GM21786 (cell line): ENCODE measurements around the gene DYSF.

Source experiments
- ATAC-seq: cut with Tn5 transposase; IDR thresholded peaks from one replicate; pipeline ENCODE4 v1.9.1; 2021; ENCODE audit not compliant: unreplicated experiment

The DYSF gene

DNA sequence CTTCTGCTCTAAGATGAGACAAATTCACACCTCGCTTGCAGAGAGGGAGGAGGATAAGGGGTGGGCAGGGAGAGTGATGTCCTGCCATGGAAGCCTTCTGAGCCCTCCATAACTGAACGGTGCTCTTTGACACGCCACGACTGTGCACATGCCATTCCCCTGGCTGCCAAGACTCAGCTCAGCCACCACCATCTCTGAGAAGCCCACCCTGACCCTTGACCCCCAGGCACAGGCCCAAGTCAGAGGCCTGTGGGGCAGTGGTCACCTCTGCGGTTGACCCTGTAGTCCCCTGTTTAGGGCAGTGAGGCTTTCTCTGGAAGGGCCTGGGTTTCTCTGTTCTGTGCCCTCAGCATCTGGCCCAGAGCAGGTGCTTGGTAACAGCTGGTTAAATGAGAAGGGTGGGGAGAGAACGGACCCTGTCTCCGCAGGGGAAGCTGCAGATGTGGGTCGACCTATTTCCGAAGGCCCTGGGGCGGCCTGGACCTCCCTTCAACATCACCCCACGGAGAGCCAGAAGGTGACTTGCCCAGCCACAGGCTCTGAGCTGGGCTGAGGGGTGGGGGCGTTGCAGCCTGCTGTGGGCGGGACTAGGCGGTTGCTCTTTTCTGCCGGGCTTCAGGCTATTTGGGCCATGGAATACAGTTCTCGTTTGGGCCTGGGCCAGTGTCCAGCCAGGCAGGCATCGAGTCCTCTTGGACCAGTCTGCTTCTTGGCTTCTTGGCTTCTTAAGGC, 215.1 kb downstream of the DYSF start:
- ATAC-seq = no peak

DNA sequence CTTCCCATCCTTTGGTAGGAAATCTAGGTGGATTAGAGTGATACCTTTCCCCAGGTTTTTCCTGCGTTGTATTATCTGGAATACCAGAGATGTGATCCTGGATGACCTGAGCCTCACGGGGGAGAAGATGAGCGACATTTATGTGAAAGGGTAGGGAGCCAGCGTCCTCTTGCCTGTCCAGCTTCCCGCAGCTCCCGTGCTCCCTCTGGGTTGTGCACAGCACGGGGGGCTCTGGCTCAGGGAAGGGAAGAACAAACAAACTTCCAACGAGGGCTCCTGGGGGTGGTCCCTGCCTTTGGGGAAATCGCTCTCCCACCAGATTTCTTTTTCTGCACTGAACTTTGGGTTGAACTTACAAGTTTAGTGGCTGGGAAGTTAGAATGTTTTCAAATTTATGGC, 215.7 kb downstream of the DYSF start:
- no peak for ATAC-seq

DNA sequence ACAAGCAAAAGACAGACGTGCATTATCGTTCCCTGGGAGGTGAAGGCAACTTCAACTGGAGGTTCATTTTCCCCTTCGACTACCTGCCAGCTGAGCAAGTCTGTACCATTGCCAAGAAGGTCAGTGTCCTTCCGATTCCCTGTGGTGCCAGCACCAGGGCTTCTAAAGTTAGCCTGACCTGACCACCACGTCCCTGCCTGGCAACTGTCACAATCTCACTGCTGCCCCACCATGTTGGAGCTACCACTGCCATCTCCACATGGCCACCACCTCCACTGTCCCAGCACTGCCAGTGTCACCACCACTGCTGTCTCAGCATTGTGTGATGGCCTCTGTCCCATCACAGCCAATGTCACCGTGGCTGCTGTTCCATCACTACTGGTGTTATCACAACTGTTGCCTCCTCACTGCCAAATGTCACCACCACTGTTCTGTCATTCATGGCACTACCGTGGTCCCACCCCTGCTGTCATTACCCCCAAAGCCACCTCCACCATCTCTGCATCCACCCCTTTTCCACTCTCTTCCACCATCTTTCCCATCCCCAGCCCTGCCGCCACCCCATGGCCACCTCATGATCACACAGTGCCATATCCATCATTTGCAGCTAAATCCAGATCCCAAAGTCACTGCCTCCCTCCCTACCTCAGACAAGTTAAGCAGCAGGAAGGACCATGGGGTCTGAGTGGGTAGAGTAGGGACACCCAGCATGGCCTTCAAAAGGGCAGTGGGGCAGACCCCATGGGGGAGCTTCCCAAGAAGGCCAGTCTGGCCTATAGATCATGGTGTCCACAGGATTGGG, 216.5 kb downstream of the DYSF start:
- ATAC-seq = no peak

DNA sequence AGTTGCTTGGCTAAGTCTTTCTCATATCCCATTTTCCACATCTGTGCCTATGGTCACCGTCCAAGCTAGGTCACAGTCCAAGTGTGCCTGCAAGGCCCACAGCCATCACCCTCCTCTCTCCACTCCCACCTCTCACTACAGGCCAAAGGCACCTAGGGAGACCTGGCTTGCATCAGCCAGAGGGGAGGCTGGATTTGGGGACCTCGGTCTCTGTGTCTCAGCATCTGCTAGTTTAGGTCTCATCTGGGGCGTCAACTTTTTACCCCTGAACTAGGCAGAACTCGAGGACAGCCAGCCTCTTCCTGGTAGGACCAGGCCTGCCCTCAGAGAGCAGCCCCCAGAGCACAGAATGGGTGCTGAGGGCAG, 217.1 kb downstream of the DYSF start:
- ATAC-seq = no peak

DNA sequence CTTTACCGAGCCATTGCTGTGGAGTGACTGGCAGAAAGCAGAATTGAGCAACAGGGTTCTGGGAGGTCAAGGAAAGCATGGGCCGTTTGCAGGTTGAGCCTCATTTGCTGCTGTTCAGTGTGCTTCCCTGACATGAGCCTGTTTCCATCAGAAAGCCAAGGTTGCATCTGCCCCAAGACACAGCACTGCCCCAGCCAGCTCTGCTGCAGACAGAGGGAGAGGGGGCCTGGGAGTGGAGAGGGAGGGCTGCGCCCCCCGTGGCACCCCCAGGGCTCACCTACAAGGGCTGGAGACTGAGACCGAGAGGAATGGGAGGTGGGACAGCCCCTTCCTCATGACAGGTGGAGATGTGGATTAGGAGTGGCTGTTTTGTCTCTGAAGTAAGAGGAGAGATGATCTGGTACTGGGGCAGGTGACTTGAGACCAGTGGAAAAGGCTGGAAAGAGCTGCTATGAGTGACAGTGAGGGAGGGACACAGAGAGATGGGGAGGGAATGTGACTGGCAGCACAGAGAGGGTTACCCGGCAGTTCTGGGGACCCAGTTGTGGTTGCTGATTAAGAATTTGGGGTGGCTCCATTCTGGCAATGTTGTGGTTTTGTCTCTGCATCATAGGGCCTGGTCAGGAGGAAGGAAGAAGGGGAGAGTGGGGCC, 218.0 kb downstream of the DYSF start:
- no peak for ATAC-seq

DNA sequence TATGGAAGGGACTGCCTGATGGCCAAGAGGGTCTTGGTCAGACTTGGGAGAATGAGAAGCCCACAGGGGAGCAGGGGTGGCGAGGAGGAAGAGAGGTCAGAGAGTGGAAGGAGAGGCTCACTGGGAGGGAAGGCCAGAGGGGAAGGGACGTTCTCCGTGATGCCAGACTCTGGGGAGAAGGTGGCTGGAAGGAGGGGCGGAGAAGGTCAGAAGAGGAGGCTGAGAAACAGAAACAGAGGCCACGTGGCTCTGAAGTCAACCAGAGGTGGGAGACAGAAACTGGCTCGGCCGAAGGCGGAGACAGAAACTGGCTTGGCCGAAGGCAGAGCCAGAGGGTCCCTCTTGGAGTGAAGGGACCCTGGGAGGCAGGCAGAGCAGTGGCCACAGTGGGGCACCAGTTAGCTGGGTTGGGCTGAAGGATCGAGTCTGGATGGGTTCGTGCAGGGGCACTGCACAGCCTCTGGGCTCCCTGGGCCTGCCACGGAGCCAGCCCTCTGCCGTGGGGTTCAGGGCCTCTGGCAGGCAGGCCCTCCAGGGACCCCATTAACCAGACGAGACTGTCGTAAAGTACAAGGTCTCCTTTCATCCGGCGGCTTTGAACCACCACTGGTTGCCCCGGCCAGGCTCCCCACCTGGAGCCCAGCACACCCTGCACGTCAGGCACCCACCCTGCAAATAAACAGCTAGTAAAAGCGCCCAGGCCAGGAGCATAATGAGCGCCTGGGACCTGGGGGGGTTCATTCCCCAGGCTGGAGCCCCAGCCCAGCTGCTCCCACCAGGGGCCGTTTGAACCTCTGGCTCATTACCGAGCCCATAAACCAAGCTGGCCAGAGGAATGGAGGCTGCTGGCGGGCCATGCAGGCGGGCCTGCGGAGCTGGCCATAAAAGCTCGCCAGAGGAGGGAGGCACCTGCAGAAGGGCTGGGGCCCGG, 218.8 kb downstream of the DYSF start:
- no peak for ATAC-seq

DNA sequence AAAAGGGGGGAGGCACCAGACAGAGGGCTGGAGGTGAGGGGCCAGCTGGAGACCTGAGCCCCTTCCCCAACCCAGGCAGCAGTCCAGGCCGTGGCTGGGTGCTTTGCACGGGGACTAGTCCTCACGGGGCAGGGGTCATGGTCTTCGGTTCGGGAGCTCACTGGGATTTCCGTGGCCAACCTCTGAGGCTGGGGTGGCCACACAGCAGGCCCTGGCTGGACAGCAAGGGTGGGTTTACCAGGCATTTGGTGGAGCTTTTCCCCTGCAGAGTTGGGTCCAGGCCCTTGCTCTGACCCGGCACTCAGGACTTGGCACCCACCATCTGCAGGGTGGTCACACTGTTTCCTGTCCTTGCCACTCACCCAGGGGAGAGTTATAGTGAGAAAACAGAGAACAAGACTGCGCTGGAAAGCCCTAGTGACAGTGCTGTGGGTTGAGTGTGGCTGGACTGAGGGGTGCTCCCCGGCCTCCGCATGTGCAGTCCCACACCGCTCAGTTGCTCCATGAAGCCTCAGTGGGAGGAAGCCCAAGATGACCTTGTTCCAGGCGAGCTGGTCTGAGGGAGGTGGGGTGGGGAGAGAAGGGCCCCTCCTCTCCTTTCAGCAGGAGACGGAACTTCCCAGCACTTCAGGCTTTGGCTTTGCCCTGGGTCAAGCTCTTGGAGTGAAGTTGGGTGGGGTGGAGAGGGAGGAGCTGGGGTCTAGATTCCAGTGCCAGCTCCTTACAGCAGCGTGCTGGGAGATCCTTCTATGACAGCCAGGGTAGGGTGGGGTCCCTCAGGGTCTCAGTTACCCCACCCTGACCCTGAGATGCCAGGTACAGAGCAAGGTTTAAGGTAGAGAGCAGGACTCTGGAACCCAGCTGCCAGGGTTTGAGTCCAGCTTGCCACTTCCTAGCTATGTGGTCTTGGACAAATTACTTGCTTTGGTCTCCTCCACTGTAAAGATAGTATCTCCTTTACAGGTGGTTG, 219.8 kb downstream of the DYSF start:
- no peak for ATAC-seq

DNA sequence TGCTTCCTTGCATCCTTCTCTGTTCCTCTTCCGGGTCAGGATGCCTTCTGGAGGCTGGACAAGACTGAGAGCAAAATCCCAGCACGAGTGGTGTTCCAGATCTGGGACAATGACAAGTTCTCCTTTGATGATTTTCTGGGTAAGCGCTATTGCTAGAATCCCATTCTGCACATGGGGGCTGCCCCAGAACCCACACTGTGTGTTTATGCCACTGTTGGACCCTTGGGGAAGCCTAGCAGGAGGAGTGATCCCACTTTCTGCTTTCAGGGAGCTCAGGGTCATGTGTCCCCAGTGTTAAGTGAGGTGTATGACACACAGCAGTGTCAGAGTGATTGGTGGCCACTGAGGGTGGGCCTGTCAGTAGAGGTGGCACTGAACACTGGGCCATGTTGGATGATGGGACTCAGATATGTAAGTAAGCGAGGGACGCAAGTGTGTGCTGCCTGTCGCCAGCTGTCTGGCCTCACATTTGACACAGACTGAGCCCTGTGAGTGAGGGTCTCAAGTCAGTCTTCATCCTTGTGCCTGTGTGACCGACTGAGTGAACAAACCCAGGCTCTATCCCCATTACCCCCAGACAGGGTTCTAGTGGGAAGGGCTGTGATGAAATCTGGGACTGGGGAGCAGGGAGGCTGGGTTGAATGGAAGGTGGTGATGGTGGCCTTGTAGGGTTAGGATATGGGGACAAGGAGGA, 220.9 kb downstream of the DYSF start:
- no peak for ATAC-seq

DNA sequence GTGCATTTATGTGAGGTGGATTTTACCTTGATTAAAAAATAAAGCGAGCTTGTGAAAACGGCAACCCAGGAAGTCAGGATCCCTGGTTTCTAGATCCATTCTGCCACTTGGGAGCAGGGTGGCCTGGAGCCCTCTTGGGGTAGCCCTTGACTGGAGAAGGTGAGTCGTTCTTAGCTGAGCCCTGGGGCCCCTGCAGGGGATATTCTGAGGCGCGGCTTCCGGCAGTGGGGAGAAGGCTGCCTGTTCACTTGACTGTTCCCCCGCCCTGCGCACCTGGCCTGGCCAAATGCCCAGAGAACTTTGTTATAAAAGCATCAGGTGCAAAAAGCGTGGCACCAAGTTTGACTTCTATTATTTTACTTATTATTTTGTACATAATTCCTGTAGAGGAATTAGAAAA, 221.9 kb downstream of the DYSF start:
- ATAC-seq = no peak

DNA sequence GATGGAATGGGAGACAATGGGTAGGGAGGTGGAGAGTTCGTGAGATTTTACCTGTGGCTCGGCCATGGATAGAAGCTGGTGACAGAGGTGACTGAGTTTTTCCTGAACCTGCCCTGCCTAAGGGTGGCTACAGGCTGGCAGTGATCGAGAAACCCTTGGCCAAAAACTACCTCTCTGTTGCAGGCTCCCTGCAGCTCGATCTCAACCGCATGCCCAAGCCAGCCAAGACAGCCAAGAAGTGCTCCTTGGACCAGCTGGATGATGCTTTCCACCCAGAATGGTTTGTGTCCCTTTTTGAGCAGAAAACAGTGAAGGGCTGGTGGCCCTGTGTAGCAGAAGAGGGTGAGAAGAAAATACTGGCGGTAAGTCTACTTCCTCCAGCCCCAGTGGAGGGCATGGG, 225.5 kb downstream of the DYSF start:
- ATAC-seq = no peak

DNA sequence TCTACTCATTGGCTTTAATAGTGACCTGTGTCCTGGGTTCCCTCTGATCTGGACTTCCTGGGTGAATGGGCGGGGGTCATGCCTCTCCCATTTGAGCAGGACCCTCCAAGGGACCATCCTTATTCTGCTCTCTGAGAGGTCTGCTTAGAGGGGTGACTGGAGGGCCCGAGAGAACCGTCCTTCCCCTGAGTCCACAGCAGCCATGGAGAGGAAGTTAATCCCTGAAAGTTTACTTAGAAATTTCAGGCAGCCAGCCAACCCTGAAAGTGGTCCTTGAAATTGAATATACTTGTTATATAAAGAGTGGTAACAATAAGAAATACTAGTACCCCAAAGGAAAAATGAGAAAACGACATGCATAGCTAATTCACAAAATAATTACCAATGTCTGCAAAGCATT, 226.1 kb downstream of the DYSF start:
- ATAC-seq = no peak

DNA sequence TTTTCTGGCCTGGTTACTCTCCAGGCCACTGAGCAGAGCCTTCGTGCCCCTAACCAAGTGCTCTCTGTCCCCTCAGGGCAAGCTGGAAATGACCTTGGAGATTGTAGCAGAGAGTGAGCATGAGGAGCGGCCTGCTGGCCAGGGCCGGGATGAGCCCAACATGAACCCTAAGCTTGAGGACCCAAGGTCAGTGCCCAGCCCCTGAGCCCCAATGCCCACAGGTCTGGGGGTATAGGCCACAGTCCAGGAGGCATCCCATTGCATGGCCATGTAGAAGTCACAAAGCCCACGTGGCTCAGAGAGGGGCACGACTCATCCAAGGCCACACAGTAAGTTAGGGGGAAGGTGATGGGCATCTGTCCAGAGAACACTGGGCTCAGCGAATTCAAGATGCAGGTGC, 227.6 kb downstream of the DYSF start:
- ATAC-seq = no peak

DNA sequence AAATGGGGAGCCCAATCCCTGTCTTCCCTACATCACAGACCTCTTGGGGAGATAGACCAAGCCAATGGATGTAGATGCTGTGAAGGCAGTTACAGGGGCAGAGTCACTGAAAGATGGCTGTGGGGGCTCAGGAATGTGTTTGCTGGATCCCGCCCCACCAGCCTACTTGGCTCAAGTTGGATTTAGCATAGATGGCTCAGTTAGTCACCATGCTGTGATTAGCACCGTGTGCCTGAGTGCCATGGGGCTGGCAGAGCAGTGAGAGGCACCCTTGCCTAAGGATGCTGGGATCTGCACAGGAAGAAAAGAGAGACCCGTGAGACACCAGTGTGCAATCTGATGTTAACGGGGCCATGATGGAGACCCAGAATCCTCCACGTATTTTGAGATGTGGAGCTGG, 228.3 kb downstream of the DYSF start:
- no peak for ATAC-seq

DNA sequence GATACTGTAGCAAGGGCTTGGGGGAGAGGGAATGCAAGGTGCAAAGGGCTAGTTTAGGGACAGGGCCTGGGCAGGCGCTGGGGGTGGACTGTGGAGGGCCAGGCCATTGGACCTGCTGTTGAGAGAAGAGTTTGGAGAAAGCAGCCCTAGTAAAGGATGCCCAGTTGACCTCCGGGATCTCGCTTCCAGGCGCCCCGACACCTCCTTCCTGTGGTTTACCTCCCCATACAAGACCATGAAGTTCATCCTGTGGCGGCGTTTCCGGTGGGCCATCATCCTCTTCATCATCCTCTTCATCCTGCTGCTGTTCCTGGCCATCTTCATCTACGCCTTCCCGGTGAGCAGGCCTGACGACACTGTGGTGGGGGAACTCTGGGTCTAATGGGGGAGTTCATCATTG, 229.0 kb downstream of the DYSF start:
- no peak for ATAC-seq

DNA sequence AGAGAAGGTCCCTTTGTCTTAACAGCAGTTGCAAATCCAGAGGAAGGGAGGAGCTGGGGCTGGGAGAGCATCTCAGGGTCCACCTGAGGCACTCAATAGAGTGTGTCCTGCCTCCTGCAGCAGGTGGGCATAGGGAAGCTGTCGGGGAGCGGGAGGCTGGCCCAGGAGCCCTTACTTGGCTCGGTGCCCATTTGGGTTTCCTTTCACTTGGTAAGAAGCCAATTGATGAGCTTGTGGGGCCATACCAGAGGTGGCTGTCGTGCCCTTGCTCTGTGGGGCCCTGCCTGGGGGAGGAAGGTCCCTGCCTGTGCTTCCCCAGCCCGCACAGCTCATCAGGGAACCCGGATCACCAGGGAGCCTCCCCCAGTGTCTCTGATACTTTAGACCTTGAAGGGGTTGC, 229.7 kb downstream of the DYSF start:
- ATAC-seq = no peak

DNA sequence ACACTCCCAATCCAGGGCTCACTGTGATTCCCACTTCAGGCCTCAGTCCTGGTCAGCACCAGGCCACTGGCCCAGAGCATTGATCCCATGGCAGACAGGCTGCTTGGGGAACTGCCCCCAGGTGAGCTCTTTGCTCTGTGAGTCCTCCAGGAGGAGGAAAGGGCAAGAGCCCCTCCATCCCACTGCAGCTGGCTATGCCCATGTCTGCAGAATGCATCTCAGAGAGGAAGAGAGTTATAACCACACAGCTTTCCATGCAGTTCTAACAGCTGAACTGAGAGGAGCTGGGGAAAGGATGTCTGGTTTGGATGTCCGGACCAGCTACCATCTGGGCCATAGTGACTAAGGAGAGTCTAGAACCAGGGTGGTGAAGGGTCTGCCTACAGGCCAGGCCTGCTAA, 230.3 kb downstream of the DYSF start:
- no peak for ATAC-seq

DNA sequence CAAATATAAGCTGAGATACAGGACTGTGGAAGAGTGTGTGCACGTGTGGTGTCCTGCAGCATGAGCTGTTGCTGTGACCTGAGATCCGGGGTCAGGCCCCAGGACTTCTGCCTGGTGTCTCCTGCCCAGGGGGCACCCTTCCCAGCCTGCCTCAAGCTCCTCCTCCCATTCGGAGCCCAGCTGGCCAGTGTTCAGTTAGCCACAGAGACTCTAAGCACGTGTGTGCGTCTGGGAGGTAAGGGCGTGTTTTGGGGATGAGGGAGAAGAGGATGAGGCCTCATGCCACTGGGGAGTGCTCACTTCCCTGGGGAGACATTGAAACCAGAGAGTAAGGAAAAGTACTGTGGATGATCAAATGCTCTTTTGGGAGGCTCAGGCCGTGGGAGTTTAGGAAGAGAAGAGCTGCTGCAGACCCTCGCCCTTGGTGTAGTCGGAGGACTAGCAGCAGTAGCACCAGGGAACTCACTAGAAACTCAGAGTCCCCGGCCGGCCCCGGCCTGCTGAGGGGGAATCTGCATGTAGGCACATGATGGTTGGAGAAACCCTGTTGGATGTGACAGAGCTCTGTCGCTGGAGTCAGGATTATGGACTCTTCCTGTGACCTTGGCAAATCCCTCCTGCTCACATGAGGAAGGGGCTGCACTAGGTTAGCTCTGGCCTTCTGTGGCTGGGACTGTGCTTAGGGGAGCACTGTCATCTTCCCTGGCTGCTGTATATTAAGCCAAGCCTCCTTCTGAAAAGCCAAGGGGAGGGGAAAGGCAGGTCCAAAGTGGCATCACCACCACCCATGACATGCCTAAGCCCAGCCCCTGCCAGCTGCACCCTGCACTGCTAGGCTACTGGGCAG, 231.1 kb downstream of the DYSF start:
- no peak for ATAC-seq

DNA sequence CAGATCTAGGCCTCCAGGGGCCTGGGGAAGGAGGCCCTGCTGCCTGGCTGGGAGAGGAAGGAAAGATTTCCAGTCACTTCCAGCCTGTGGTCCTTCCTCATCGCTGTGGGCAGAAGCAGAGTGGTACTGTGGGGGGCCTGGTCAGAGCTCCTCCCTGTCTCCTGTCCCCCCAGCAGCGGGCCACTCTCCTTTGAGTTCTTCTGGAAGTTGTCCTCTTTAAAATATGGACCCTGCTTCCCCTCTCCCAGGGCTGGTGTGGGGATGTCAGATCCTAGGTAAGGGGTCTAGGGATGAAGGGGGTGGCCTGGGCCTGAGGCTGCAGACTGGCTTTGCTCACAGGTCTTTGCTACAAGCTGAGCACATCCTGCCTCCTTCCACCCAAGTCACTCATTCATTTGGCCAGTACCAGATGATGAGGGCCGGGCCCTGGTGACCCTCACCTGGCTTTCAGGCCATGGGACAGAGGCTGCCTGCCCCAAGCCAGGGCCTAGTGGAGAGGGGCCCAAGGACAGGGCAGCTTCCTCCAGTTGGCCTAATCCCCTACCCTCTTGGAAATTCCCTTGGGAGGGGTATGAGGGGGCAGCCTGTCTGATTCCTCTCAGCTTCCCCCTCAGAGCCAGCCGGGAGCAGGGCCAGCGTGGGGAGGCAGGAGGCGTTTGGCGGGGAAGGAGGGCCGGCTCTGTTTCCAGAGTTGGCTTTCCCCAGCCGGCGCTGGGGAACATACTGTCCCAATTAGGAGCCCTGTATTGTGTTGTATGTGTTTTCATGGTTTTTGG, 231.9 kb downstream of the DYSF start:
- ATAC-seq = no peak
